K562 treated with DMSO at 1 percent for 48 hours (cell line): ENCODE measurements around the gene TTC36. TPM values are rescaled to one million over a fixed set of nuclear protein-coding genes. Genes with fewer than 3 reads are reported as not detected.

Experiments used
- total RNA-seq: library from RNA; unstranded; fragments of 300-600 nt; gene quantifications from 2 replicates; pipeline ENCODE4 v1.2.3, GENCODE V29; 2022; ENCODE audit warnings: low replicate concordance; ENCODE audit errors: extremely low read depth

TTC36 gene, protein sequence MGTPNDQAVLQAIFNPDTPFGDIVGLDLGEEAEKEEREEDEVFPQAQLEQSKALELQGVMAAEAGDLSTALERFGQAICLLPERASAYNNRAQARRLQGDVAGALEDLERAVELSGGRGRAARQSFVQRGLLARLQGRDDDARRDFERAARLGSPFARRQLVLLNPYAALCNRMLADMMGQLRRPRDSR
- total RNA-seq = not detected in 2 replicates

DNA sequence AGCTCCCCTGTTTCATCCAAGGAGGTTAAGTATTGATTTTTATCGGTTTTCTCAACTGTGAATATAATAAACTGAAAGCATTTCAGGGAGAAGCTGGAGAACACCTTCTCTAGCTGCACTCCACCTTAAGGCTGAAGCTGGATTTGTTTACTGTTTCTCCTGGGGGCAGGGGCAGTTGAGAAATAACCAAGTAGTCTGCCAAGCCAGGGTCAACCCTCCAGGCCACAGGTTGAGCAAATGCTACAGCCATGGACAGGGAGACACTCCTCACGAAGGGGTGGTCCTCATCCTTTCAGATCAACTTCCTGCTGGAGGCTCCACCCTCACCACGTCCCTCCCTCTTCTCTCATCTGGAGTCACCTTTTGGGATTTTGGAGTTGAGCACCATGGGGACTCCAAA, at the start of gene TTC36:
TTC36 (plus strand) TSS at position 366 of the 400 bp plus-strand sequence; CDS start at position 387, 21 bp downstream.

DNA sequence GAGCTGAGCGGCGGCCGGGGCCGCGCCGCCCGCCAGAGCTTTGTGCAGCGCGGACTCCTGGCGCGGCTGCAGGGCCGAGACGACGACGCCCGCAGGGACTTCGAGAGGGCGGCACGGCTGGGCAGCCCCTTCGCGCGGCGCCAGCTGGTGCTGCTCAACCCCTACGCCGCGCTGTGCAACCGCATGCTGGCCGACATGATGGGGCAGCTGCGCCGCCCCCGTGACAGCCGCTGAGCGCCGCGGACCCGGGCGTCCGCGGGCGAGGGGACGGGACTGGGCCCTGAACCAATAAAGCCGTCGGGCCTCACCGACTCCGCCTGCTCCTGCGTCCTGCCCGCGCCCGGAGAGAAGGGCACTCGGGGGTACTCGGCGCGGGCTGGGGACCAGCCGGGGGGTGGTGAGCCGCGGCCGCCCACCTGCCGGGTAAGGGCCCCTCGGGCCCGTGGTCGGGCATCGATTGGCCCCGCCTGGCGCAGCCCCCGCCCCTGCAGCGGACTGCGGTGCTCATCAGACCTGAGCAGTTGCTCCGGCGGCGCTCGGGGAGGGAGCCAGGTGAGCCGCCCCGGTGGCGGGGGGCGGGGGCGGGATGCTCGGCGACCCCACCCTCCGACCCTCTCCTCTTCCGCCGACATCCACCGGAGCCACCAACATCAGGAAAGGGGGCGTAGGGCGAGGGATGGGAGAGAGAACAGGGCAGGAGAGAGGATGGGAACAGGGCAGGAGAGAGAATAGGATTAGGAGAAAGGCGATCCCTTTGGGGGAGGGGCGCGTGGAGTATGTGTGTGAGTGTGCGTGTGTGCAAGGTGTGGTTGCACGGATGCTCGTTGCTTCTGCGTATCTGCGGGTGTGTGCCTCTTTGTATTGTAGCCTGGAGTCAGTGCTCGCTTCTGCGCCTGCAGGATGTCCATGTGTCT, 3.7 kb downstream of the TTC36 start, which contains the start of gene TMEM25:
TMEM25 (plus strand) TSS at position 510 of the 914 bp plus-strand sequence. CDS start 610 bp downstream, outside the sequence.

DNA sequence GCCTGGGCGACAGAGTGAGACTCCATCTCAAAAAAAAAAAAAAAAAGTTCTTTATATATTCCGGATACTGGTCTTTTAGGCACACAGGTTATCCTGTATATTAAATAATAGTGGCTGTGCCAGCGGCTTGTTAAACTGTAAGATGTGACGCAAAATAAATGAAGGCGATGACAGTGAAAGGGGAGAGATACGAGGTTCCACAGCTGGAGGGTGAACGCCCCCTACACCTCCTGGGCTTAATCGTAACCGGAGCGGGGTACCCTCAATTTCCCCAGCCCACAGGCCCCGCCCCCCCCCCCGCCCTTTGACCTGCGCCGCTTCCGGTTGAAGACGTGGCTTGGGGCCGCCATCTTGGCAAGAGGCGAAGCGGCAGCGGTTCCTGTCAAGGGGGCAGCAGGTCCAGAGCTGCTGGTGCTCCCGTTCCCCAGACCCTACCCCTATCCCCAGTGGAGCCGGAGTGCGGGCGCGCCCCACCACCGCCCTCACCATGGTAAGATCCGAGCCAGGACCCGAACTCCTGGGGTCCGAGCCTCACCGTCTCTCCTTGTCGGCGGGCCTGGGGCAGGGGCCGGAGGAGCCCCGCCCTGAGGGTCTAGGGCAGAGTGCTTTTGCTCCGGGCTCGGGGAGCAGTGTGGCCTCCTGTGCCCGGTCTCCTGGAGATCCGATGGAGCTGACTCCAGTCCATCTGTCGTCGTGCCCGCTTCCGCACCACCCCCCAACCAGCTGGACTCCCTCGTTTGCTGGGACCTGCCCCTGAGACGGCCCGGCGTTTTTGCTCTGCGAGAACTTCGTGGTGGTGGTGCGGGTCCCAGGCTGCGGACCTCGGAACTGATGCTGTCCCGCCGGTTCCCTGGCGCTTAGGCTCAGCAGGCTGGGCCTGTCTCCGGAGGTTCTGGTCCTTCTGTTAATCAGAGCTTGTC, 45.0 kb downstream of the TTC36 start, which contains the start of gene ARCN1:
ARCN1 (plus strand) TSS at position 349 of the 920 bp plus-strand sequence; CDS start at position 488, 139 bp downstream.

Other genes with a start within 250 kb of the TTC36 start
- not detected in 2 replicates for gene CD3E, start 222.7 kb upstream of the TTC36 start, total RNA-seq
- gene CD3D, start 184.8 kb upstream of the TTC36 start, total RNA-seq = not detected in 2 replicates
- not detected in 2 replicates for gene CD3G, start 183.1 kb upstream of the TTC36 start, total RNA-seq
- gene UBE4A, start 167.9 kb upstream of the TTC36 start, total RNA-seq = not detected in 2 replicates
- gene ATP5MG, start 125.9 kb upstream of the TTC36 start, total RNA-seq = not detected in 2 replicates
- not detected in 2 replicates for gene KMT2A, start 91.0 kb upstream of the TTC36 start, total RNA-seq
- not detected in 2 replicates for gene TMEM25, start 3.7 kb downstream of the TTC36 start, total RNA-seq
- gene IFT46, start 38.5 kb downstream of the TTC36 start, total RNA-seq = not detected in 2 replicates
- 94.5 TPM in 1 of 2 replicates, not detected in the other for gene ARCN1, start 44.9 kb downstream of the TTC36 start, total RNA-seq
- gene PHLDB1, start 80.1 kb downstream of the TTC36 start, total RNA-seq = not detected in 2 replicates
- gene TREH, start 152.2 kb downstream of the TTC36 start, total RNA-seq = not detected in 2 replicates